Endothelial cell of umbilical vein (primary cell): ENCODE results near the gene DNAJC9. TPM values are rescaled to one million over a fixed set of nuclear protein-coding genes. Genes with fewer than 3 reads are reported as not detected.

Experiments
- BruUV-seq: library from RNA; stranded (reverse); fragments of 400-500 nt; replicated peaks from 2 replicates; lab custom pipeline; 2021; lab: Mats Ljungman, UMichigan
- CTCF ChIA-PET: fragments of 300-600, 350-600 bp; sonication (Branson Sonifier 250); formaldehyde crosslinking; loops from one replicate; lab custom pipeline; 2021; ENCODE audit warnings: antibody characterized with exemption, inconsistent platforms; lab: Charles Lee
- POLR2A ChIA-PET: fragments of 300-600, 350-600 bp; sonication (Branson Sonifier 250); formaldehyde crosslinking; loops from one replicate; lab custom pipeline; 2021; ENCODE audit warnings: antibody characterized with exemption, inconsistent platforms; lab: Charles Lee
- DNase-seq: peaks from one replicate; pipeline ENCODE4 v3.0.0-alpha.2; 2011; ENCODE audit warnings: low read depth, low spot score
- FAIRE-seq: peaks from 2 replicates; lab custom pipeline; 2011; peaks lifted over from hg19 to GRCh38; lab: Jason Lieb, UNC
- H2AFZ ChIP-seq: 2 replicates; pipeline ENCODE4 v1.6.0; 2012; ENCODE audit warnings: low read depth, low read length, control low read depth, inconsistent platforms
- H3K27ac ChIP-seq: 2 replicates; pipeline ENCODE4 v1.5.1; 2011; ENCODE audit warnings: low read depth, mild to moderate bottlenecking, control low read depth, low read length, moderate library complexity; ENCODE audit not compliant: insufficient read depth
- H3K27me3 ChIP-seq, 2 experiments: 2 replicates each; pipeline versions ENCODE4 v1.6.0 to v1.6.1; 2011; ENCODE audit warnings: low read length in 2 of 2, mixed read lengths in 1 of 2; ENCODE audit not compliant: control insufficient read depth in 2 of 2, insufficient read depth in 2 of 2
- H3K36me3 ChIP-seq, 2 experiments: 2 replicates in 1 of 2; 3 replicates in 1 of 2; pipeline ENCODE4 v1.5.1; 2011; ENCODE audit warnings: low read length in 2 of 2, mild to moderate bottlenecking in 1 of 2, moderate library complexity in 1 of 2; ENCODE audit not compliant: control insufficient read depth in 2 of 2, insufficient read depth in 2 of 2; ENCODE audit errors: extremely low read depth in 1 of 2
- H3K4me1 ChIP-seq: 3 replicates; pipeline ENCODE4 v1.5.1; 2011; ENCODE audit warnings: mild to moderate bottlenecking, low read length; ENCODE audit not compliant: control insufficient read depth, insufficient read depth; ENCODE audit errors: extremely low read depth
- H3K4me2 ChIP-seq: 2 replicates; pipeline ENCODE4 v1.6.1; 2011; ENCODE audit warnings: low read length, control low read depth, mixed read lengths; ENCODE audit not compliant: insufficient read depth
- H3K4me3 ChIP-seq, 3 experiments: fragments of 200-600 bp in 1 of 3; sonication (generic), shearing (Covaris generic) in 1 of 3; replicated peaks in 1 of 3; 2 replicates each; pipeline ENCODE4 v1.5.1; 2011 to 2016; ENCODE audit warnings: control low read depth in 3 of 3, low read length in 3 of 3, mild to moderate bottlenecking in 2 of 3, inconsistent platforms in 1 of 3, low read depth in 1 of 3, moderate library complexity in 1 of 3; ENCODE audit not compliant: insufficient read depth in 1 of 3
- H3K79me2 ChIP-seq: 2 replicates; pipeline ENCODE4 v1.6.0; 2012; ENCODE audit warnings: low read length, inconsistent platforms; ENCODE audit not compliant: control insufficient read depth, insufficient read depth
- H3K9ac ChIP-seq: replicated peaks from 2 replicates; pipeline ENCODE3; 2011; ENCODE audit warnings: low read length, control low read depth; ENCODE audit not compliant: insufficient read depth; ENCODE audit errors: extremely low read depth
- H3K9me1 ChIP-seq: replicated peaks from 3 replicates; pipeline ENCODE4 v1.6.0; 2011; ENCODE audit warnings: mild to moderate bottlenecking, low read length; ENCODE audit not compliant: control insufficient read depth, insufficient read depth; ENCODE audit errors: extremely low read depth
- H3K9me3 ChIP-seq: replicated peaks from 2 replicates; pipeline ENCODE4 v1.5.1; 2012; ENCODE audit warnings: low read length, inconsistent platforms; ENCODE audit not compliant: control insufficient read depth, insufficient read depth
- H4K20me1 ChIP-seq: replicated peaks from 2 replicates; pipeline ENCODE3; 2011; ENCODE audit warnings: mild to moderate bottlenecking, low read length; ENCODE audit not compliant: control insufficient read depth, insufficient read depth; ENCODE audit errors: extremely low read depth
- EZH2 ChIP-seq: IDR thresholded peaks from 2 replicates; pipeline ENCODE4 v1.6.1; 2012; ENCODE audit warnings: borderline replicate concordance, low read depth, mild to moderate bottlenecking, moderate library complexity, low read length, inconsistent platforms; ENCODE audit not compliant: severe bottlenecking
- FOS ChIP-seq: IDR thresholded peaks from 2 replicates; pipeline ENCODE4 v1.6.1; 2011; ENCODE audit warnings: mild to moderate bottlenecking, low read length, moderate library complexity, borderline replicate concordance; ENCODE audit not compliant: insufficient read depth
- GATA2 ChIP-seq: IDR thresholded peaks from 2 replicates; pipeline ENCODE4 v1.7.0; 2011; ENCODE audit warnings: low read depth, mild to moderate bottlenecking, moderate library complexity, mixed read lengths, low read length; ENCODE audit not compliant: insufficient read length, insufficient read depth
- JUN ChIP-seq: IDR thresholded peaks from 2 replicates; pipeline ENCODE4 v1.6.1; 2011; ENCODE audit warnings: borderline replicate concordance, low read depth; ENCODE audit not compliant: insufficient read length, insufficient read depth
- MYC ChIP-seq: IDR thresholded peaks from one replicate; pipeline ENCODE4 v1.6.1; 2011; ENCODE audit warnings: mild to moderate bottlenecking, low read depth, low read length
- POLR2A ChIP-seq: IDR thresholded peaks from 2 replicates; pipeline ENCODE4 v1.6.1; 2012; ENCODE audit warnings: low read depth, mild to moderate bottlenecking, control low read depth, low read length
- POLR2AphosphoS5 ChIP-seq: IDR thresholded peaks from 2 replicates; pipeline ENCODE4 v1.6.1; 2012; ENCODE audit warnings: low read depth, mild to moderate bottlenecking, control low read depth, low read length, moderate library complexity; ENCODE audit not compliant: insufficient read depth
- dilution Hi-C: fragments of 300-500 bp; cut with MboI; formaldehyde crosslinking; loops from one replicate; pipeline ENCODE4 v1.15.0; 2019; ENCODE audit warnings: low sequenced_read_pairs; ENCODE audit not compliant: extremely low pct_ligation_motif_present
- intact Hi-C: fragments of 100-400 bp; cut with micrococcal nuclease; formaldehyde crosslinking; loops from one replicate; pipeline ENCODE4 v1.10.0; 2022
- polyA plus RNA-seq, 4 experiments: library from polyadenylated mRNA; depleted of rRNA in 3 of 4; stranded (reverse) in 3 of 4; unstranded in 1 of 4; fragments of >200 nt; gene quantifications; 2 replicates each; pipeline versions ENCODE4 v1.2.1 to v1.2.3, GENCODE V29; 2011 to 2012; ENCODE audit warnings: missing spikeins in 1 of 4
- total RNA-seq: library from RNA; stranded (reverse); gene quantifications from 2 replicates; pipeline ENCODE4 v1.2.3, GENCODE V29; 2021
- TF ChIP-seq, protein P1 (sequence below), 2 donors: IDR thresholded peaks; 1 replicate in 1 of 2; 2 replicates in 1 of 2; pipeline ENCODE4 v1.5.1; 2011; ENCODE audit warnings: low read length in 2 of 2, mild to moderate bottlenecking in 2 of 2, moderate library complexity in 2 of 2, control low read depth in 1 of 2, inconsistent platforms in 1 of 2, low read depth in 1 of 2; ENCODE audit not compliant: insufficient read depth in 1 of 2; ENCODE audit errors: extremely low read depth in 1 of 2
- TF ChIP-seq, protein P2 (sequence below): IDR thresholded peaks from 2 replicates; pipeline ENCODE4 v1.6.1; 2011; ENCODE audit not compliant: insufficient read depth, insufficient read length

Gene DNAJC9
- total and polyA plus RNA-seq, 2 donors (not counting 3 experiments of a cell fraction or from before 2014, with no cell fraction given), result 29.1 to 47.1 TPM

DNA sequence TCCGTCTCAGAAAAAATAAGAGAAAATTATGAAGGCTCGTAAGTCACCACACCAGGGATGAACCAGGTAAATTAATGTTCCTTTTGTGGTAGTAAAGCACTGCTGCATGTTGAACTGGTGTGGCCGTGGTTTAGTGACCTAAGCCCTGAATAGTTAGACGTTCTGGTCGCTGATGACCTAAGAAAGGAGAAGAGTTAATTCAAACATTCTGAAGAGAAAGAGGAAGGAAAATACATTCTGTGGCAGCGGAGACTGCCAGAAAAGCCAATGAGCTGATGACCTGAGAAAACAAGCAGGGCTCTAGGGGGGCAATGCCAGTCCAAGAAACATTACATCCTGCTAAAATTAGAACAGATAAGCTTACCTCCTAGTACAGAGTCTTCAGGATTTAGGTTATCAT lies 17.5 kb downstream of the DNAJC9 start:
- POLR2A ChIA-PET, result no interaction called here
- H3K9ac ChIP-seq, result no peak overlapping the region
- no peak overlapping the region for H3K4me2 ChIP-seq
- no peak overlapping the region for H3K4me3 ChIP-seq
- H3K9me1 ChIP-seq, result no peaks in the 10 kb centered on the region
- CTCF ChIA-PET, result no interaction called here
- BruUV-seq, result no TSS peak
- no peak overlapping the region for H3K27ac ChIP-seq
- no peaks in the 10 kb centered on the region for H3K9me3 ChIP-seq
- intact Hi-C loops (no loop called here), dilution Hi-C loops (no loop called here)
- TF ChIP-seq MYC (no peak), GATA2 (no peak), POLR2A (no peak), FOS (no peak), JUN (no peak), POLR2AphosphoS5 (no peak), EZH2 (no peak)
- TF ChIP-seq, protein P1, sequence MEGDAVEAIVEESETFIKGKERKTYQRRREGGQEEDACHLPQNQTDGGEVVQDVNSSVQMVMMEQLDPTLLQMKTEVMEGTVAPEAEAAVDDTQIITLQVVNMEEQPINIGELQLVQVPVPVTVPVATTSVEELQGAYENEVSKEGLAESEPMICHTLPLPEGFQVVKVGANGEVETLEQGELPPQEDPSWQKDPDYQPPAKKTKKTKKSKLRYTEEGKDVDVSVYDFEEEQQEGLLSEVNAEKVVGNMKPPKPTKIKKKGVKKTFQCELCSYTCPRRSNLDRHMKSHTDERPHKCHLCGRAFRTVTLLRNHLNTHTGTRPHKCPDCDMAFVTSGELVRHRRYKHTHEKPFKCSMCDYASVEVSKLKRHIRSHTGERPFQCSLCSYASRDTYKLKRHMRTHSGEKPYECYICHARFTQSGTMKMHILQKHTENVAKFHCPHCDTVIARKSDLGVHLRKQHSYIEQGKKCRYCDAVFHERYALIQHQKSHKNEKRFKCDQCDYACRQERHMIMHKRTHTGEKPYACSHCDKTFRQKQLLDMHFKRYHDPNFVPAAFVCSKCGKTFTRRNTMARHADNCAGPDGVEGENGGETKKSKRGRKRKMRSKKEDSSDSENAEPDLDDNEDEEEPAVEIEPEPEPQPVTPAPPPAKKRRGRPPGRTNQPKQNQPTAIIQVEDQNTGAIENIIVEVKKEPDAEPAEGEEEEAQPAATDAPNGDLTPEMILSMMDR (IDR thresholded peaks at IDR 0.05; ENCODE audit: extremely low read depth in 1 of 2, insufficient read depth in 1 of 2, low read depth in 1 of 2, low read length in 2 of 2), result no peak
- TF ChIP-seq, protein P2, sequence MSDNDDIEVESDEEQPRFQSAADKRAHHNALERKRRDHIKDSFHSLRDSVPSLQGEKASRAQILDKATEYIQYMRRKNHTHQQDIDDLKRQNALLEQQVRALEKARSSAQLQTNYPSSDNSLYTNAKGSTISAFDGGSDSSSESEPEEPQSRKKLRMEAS, result no peak
- H3K36me3 ChIP-seq, result peaks cover 2 to 9% of the 10 kb centered on the region in 2 experiments
- H2AFZ ChIP-seq, result no peak overlapping the region
- DNase-seq (no peak), FAIRE-seq (no peak)
- H3K27me3 ChIP-seq, result no peaks in the 10 kb centered on the region
- H4K20me1 ChIP-seq, result no peaks in the 10 kb centered on the region
- H3K4me1 ChIP-seq, result no peaks in the 10 kb centered on the region
- H3K79me2 ChIP-seq, result no peaks in the 10 kb centered on the region
